K562 (cell line): ENCODE measurements around the gene MRI1. TPM values are rescaled to one million over a fixed set of nuclear protein-coding genes. Genes with fewer than 3 reads are reported as not detected.

Source experiments
- ATAC-seq: fragments of 200-7000 bp; cut with Tn5 transposase; 3 replicates; pipeline ENCODE4 v1.9.1; 2020; ENCODE audit warnings: moderate library complexity
- BruUV-seq: library from RNA; stranded (reverse); fragments of 400-500 nt; replicated peaks from 2 replicates; lab custom pipeline; 2021; lab: Mats Ljungman, UMichigan
- CTCF ChIA-PET: fragments of 300-600 bp; formaldehyde crosslinking; extraction: SDS; loops from one replicate; lab custom pipeline; 2021; ENCODE audit warnings: low intra/inter-chr PET ratio; lab: Yijun Ruan, JAX
- POLR2A ChIA-PET: fragments of 300-600, 350-650 bp; sonication (Branson Sonifier 250); formaldehyde crosslinking; extraction: SDS; loops from one replicate; lab custom pipeline; 2021; ENCODE audit warnings: antibody characterized with exemption, inconsistent platforms; lab: Yijun Ruan, JAX
- DNase-seq, 4 experiments: peaks; one replicate each; pipeline versions ENCODE4 v3.0.0 to v3.0.0-alpha.2; 2011 to 2018; ENCODE audit warnings: low spot score in 3 of 4, mixed read lengths in 3 of 4; ENCODE audit errors: extremely low read depth in 1 of 4
- FAIRE-seq: peaks from 2 replicates; lab custom pipeline; 2011; peaks lifted over from hg19 to GRCh38; lab: Jason Lieb, UNC
- H2AFZ ChIP-seq: 2 replicates; pipeline ENCODE4 v1.6.0; 2011; ENCODE audit warnings: low read depth, low read length, control low read depth, inconsistent platforms
- H3K27ac ChIP-seq: fragments of 200-600 bp; 3 replicates; pipeline ENCODE4 v1.8.0; 2011; ENCODE audit warnings: low read depth, mild to moderate bottlenecking, control low read depth, inconsistent platforms, low read length, moderate library complexity, mixed read lengths; ENCODE audit errors: extremely low read depth
- H3K27me3 ChIP-seq, 2 experiments: fragments of 300-600 bp in 1 of 2; 2 replicates in 1 of 2; 3 replicates in 1 of 2; pipeline versions ENCODE4 v1.6.0 to v1.8.0; 2011; ENCODE audit warnings: inconsistent platforms in 2 of 2, low read length in 2 of 2, mild to moderate bottlenecking in 1 of 2, mixed read lengths in 1 of 2, moderate library complexity in 1 of 2; ENCODE audit not compliant: control insufficient read depth in 2 of 2, insufficient read depth in 2 of 2
- H3K36me3 ChIP-seq: fragments of 300-600 bp; 3 replicates; pipeline ENCODE4 v1.8.0; 2011; ENCODE audit warnings: mild to moderate bottlenecking, low read length, inconsistent platforms; ENCODE audit not compliant: control insufficient read depth, insufficient read depth
- H3K4me1 ChIP-seq, 2 experiments: fragments of 200-600 bp in 1 of 2; replicated peaks in 1 of 2; 2 replicates in 1 of 2; 3 replicates in 1 of 2; pipeline versions ENCODE4 v1.5.1 to v1.8.0; 2011; ENCODE audit warnings: inconsistent platforms in 2 of 2, low read length in 2 of 2, mild to moderate bottlenecking in 1 of 2, mixed read lengths in 1 of 2, moderate library complexity in 1 of 2; ENCODE audit not compliant: control insufficient read depth in 2 of 2, insufficient read depth in 2 of 2
- H3K4me2 ChIP-seq: 2 replicates; pipeline ENCODE4 v1.6.1; 2011; ENCODE audit warnings: low read length, control low read depth, inconsistent platforms, mixed read lengths; ENCODE audit not compliant: insufficient read depth
- H3K4me3 ChIP-seq: fragments of 200-600 bp; sonication (generic), shearing (Covaris generic); 2 replicates; pipeline ENCODE4 v1.5.1; 2016; ENCODE audit warnings: control low read depth, inconsistent platforms
- H3K79me2 ChIP-seq: fragments of 200-600 bp; 3 replicates; pipeline ENCODE4 v1.8.0; 2011; ENCODE audit warnings: low read length, inconsistent platforms; ENCODE audit not compliant: control insufficient read depth, insufficient read depth
- H3K9ac ChIP-seq, 2 experiments: 2 replicates each; pipeline versions ENCODE4 v1.6.0 to v1.6.1; 2011; ENCODE audit warnings: low read depth in 2 of 2, low read length in 2 of 2, control low read depth in 1 of 2, inconsistent platforms in 1 of 2, mild to moderate bottlenecking in 1 of 2, mixed read lengths in 1 of 2; ENCODE audit not compliant: insufficient read depth in 1 of 2
- H3K9me1 ChIP-seq: one replicate; pipeline ENCODE4 v1.6.0; 2011; ENCODE audit warnings: inconsistent platforms, mild to moderate bottlenecking, low read length, moderate library complexity; ENCODE audit not compliant: control insufficient read depth, insufficient read depth
- H3K9me3 ChIP-seq: replicated peaks from 2 replicates; pipeline ENCODE4 v1.5.1; 2011; ENCODE audit warnings: low read depth, low read length, inconsistent platforms; ENCODE audit not compliant: control insufficient read depth, insufficient read depth
- H4K20me1 ChIP-seq: replicated peaks from 2 replicates; pipeline ENCODE4 v1.6.1; 2011; ENCODE audit warnings: low read length, inconsistent platforms, mixed read lengths; ENCODE audit not compliant: control insufficient read depth, insufficient read depth
- ASH1L ChIP-seq: fragments of 450-650 bp; IDR thresholded peaks from 2 replicates; pipeline ENCODE4 v1.6.1; 2018; ENCODE audit warnings: borderline replicate concordance, mild to moderate bottlenecking, low read depth; ENCODE audit not compliant: partially characterized antibody
- CHD1 ChIP-seq: fragments of 200-600 bp; sonication (generic); IDR thresholded peaks from one replicate; pipeline ENCODE4 v1.6.1; 2012; ENCODE audit warnings: mild to moderate bottlenecking, moderate library complexity, low read length, inconsistent platforms
- EGR1 ChIP-seq: fragments of 450-650 bp; conservative IDR thresholded peaks from 2 replicates; pipeline ENCODE4 v1.6.1; 2017; ENCODE audit warnings: mild to moderate bottlenecking
- EP400 ChIP-seq: fragments of 450-650 bp; IDR thresholded peaks from 2 replicates; pipeline ENCODE4 v1.6.1; 2017; ENCODE audit warnings: antibody characterized with exemption, mild to moderate bottlenecking, moderate library complexity
- FOXM1 ChIP-seq, 2 experiments: fragments of 450-650 bp in 1 of 2; sonication (generic) in 1 of 2; formaldehyde crosslinking in 1 of 2; IDR thresholded peaks; 2 replicates each; pipeline versions ENCODE4 v1.6.1 to v1.9.0; 2017 to 2022; ENCODE audit warnings: low read depth in 2 of 2, mild to moderate bottlenecking in 2 of 2, missing genetic modification reagents in 1 of 2, moderate library complexity in 1 of 2
- POLR3A ChIP-seq: IDR thresholded peaks from 2 replicates; pipeline ENCODE4 v1.6.1; 2011; ENCODE audit warnings: borderline replicate concordance, mild to moderate bottlenecking, moderate library complexity; ENCODE audit not compliant: insufficient read length, insufficient read depth; ENCODE audit errors: extremely low read depth
- PPARD ChIP-seq: fragments of 250-450 bp; sonication (Bioruptor Pico); IDR thresholded peaks from 2 replicates; pipeline ENCODE4 v1.8.0; 2022; ENCODE audit warnings: inconsistent platforms, mild to moderate bottlenecking, moderate library complexity
- TBP ChIP-seq: optimal IDR thresholded peaks from 2 replicates; pipeline ENCODE3; 2011; ENCODE audit warnings: low read depth, low read length, improper control_type of control experiment
- ZFP91 ChIP-seq: sonication (generic); formaldehyde crosslinking; IDR thresholded peaks from 2 replicates; pipeline ENCODE4 v1.8.0; 2022; ENCODE audit warnings: mild to moderate bottlenecking, missing genetic modification reagents
- ZNF146 ChIP-seq: IDR thresholded peaks from one replicate; pipeline ENCODE4 v1.6.1; 2018; ENCODE audit warnings: missing compliant biosample characterization; ENCODE audit not compliant: unreplicated experiment
- ZNF3 ChIP-seq: fragments of 250-450 bp; sonication (Bioruptor Pico); IDR thresholded peaks from 2 replicates; pipeline ENCODE4 v1.5.0; 2021; ENCODE audit warnings: mild to moderate bottlenecking, moderate library complexity
- WGBS: fragments of 100-300 bp; shearing (Covaris generic); methylation state at CpG from one replicate; pipeline ENCODE4 v1.1.6; 2016; ENCODE audit warnings: low coverage, mixed read lengths; ENCODE audit not compliant: insufficient coverage; ENCODE audit errors: missing lambda C conversion rate; 5-methylcytosine and 5-hydroxymethylcytosine counted together
- in situ Hi-C: fragments of 300-500 bp; cut with MboI; formaldehyde crosslinking; loops from 4 replicates; pipeline ENCODE4 v1.15.0; 2018; ENCODE audit warnings: inconsistent platforms, mixed read lengths
- intact Hi-C: fragments of 100-400 bp; cut with micrococcal nuclease; formaldehyde crosslinking; loops from 2 replicates; pipeline ENCODE4 v1.14.2; 2022
- polyA plus RNA-seq, 8 experiments: library from polyadenylated mRNA; depleted of rRNA in 4 of 8; stranded (reverse) in 5 of 8; unstranded in 3 of 8; fragments of >200 nt; fragmentation: Nextera tagmentation in 2 of 8; fragmentation: Illumina TruSeq in 1 of 8; extraction: Ambion mirVana in 2 of 8; extraction: Trizol in 1 of 8; gene quantifications; 2 replicates each; pipeline versions ENCODE4 v1.2.1 to v1.2.3, GENCODE V29; 2011 to 2014; ENCODE audit warnings: inconsistent platforms in 1 of 8, missing spikeins in 1 of 8
- total RNA-seq, 7 experiments: library from RNA; depleted of rRNA in 6 of 7; stranded (reverse); fragments of >200 nt in 6 of 7; fragmentation: Illumina TruSeq in 2 of 7; extraction: Trizol in 2 of 7; gene quantifications; 2 replicates each; pipeline versions ENCODE4 v1.2.1 to v1.2.3, GENCODE V29; 2011 to 2021; ENCODE audit warnings: low replicate concordance in 1 of 7
- TF ChIP-seq, protein P1 (sequence below): IDR thresholded peaks from 2 replicates; pipeline ENCODE4 v1.6.1; 2016; ENCODE audit warnings: missing genetic modification characterization, missing compliant biosample characterization
- TF ChIP-seq, protein P2 (sequence below): fragments of 200-800 bp; sonication (Bioruptor generic); IDR thresholded peaks from 2 replicates; pipeline ENCODE4 v1.6.1; 2017; ENCODE audit warnings: missing genetic modification characterization, missing compliant biosample characterization

MRI1 gene
- total and polyA plus RNA-seq, 9 of the 15 experiments (the other 6 are each of a cell fraction or from before 2014, with no cell fraction given) = 5.5 to 57.4 (median 28.2) TPM

DNA sequence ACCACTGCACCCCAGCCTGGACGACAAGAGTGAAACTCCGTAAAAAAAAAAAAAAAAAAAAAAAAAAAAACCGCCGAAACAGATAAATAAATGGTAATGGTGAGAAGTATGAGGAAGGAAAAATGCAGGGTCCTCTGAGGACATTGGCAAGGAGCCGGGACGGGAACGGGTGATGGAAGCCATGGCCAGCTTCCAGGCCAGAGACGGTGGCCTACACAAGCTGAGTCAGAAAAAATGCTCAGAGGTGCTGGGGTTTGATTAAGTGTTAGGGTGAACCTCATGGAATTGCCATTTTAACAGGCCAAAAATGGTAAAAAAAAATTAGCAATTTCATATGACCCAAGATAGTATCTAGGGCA lies 30.1 kb downstream of the MRI1 start (continued):
- TF ChIP-seq, protein P1, sequence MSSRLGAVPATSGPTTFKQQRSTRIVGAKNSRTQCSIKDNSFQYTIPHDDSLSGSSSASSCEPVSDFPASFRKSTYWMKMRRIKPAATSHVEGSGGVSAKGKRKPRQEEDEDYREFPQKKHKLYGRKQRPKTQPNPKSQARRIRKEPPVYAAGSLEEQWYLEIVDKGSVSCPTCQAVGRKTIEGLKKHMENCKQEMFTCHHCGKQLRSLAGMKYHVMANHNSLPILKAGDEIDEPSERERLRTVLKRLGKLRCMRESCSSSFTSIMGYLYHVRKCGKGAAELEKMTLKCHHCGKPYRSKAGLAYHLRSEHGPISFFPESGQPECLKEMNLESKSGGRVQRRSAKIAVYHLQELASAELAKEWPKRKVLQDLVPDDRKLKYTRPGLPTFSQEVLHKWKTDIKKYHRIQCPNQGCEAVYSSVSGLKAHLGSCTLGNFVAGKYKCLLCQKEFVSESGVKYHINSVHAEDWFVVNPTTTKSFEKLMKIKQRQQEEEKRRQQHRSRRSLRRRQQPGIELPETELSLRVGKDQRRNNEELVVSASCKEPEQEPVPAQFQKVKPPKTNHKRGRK (tag) = no peak
- TF ChIP-seq POLR3A = no peak
- no peak for TF ChIP-seq ZNF146
- no peak for TF ChIP-seq PPARD
- TF ChIP-seq, all 486 proteins: peak for 6

DNA sequence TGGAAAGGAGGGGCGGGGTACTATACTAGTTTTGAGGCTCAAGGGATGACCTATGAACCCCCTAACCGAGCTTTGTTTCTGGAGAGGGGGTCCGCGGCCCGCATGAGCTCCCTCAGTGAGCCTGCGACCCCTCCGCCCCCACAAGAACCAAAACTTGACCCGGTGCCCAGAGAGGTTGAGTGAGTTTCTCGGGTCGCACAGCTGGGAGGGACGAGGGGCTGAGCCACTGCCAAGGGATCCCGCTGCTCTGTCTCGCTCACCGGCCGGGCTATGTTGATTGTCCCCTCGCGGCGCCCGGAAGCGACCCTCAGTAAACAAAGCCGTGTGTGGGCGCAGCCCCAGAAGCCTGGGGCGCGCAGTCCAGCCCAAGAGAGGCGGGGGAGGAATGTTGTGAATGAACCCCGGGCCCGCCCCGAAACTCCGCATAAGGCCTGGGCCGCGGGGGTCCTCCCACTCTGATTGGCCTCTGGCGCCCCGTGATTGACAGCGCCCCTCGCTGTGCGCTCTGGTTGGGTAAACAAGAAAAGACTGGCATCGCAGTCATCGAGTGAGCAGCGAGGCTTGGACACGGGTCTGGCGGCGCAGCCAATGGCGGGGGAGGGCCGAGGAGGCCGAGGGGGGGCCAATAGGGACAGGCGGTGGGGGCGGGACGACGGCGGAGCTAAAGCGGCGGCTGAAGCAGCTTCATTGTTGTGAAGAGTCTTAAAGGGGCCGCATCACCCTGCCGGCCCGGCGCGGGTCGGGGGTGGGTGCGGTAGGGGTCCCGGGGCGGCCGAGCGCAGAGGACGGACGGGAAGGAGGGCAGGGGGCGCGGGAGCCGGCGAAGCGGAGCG lies 30.7 kb downstream of the MRI1 start, which contains the start of gene ZSWIM4:
ZSWIM4 (plus strand) TSS at position 687 of the 833 bp plus-strand sequence. CDS start 206 bp downstream, outside the sequence.
- H3K79me2 ChIP-seq = no peaks in the 10 kb centered on the region
- in situ Hi-C loops (no loop called here), intact Hi-C loops (no loop called here)
- H3K4me2 ChIP-seq = peak within 1 kb of the TSS; percentile 83
- ChIA-PET CTCF (no interaction called here), POLR2A (interaction anchor here (0.6 to 1.5 kb wide), 5 partner anchors 15 to 67 kb away, joined by 3 to 5 read pairs (median 3); no protein-coding TSS in a partner anchor)
- peaks cover 9 to 37% of the 10 kb centered on the region in 2 experiments; a peak in 4 of 5 replicates for H3K4me1 ChIP-seq
- no peaks in the 10 kb centered on the region for H3K9me3 ChIP-seq
- no peaks in the 10 kb centered on the region for H3K9me1 ChIP-seq
- H3K27ac ChIP-seq = peak within 1 kb of the TSS; percentile 70
- under 1% methylated on average over 46 of the region's 71 CpGs for WGBS
- peak; percentile 99 for FAIRE-seq
- no peaks in the 10 kb centered on the region for H3K27me3 ChIP-seq
- no peaks in the 10 kb centered on the region for H4K20me1 ChIP-seq
- peak within 1 kb of the TSS; percentile 61 for H3K4me3 ChIP-seq
- peak; percentile 97 to 99 (median 98) for DNase-seq
- BruUV-seq = TSS peak; percentile 90
- H3K36me3 ChIP-seq = no peaks in the 10 kb centered on the region
- peak; percentile 99 for ATAC-seq
- H3K9ac ChIP-seq = peak within 1 kb of the TSS; percentile 71 to 94
- peak within 1 kb of the TSS; percentile 85 for H2AFZ ChIP-seq
- TF ChIP-seq ASH1L (peak; percentile 99), TBP (peak; percentile 49), CHD1 (peak; percentile 71), EP400 (peak; percentile 64), FOXM1 (IDR thresholded peaks at IDR 0.05; ENCODE audit: low read depth) (peak; percentile 8; the same call in 1 of the 2 replicates), FOXM1 (CRISPR knock-in tag; IDR thresholded peaks at IDR 0.05; ENCODE audit: low read depth) (no peak), ZNF3 (CRISPR knock-in tag) (no peak), EGR1 (peak; percentile 90), ZFP91 (CRISPR knock-in tag) (peak; percentile 97)
- TF ChIP-seq, protein P2, sequence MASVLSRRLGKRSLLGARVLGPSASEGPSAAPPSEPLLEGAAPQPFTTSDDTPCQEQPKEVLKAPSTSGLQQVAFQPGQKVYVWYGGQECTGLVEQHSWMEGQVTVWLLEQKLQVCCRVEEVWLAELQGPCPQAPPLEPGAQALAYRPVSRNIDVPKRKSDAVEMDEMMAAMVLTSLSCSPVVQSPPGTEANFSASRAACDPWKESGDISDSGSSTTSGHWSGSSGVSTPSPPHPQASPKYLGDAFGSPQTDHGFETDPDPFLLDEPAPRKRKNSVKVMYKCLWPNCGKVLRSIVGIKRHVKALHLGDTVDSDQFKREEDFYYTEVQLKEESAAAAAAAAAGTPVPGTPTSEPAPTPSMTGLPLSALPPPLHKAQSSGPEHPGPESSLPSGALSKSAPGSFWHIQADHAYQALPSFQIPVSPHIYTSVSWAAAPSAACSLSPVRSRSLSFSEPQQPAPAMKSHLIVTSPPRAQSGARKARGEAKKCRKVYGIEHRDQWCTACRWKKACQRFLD = peak; percentile 28; the same call in 1 of the 2 replicates
